Measurements from ENCODE around the gene MAT2B.

MAT2B gene

GRCh38 chr5:163525096-163525495 lies 19.7 kb downstream of the MAT2B start (continued):
- TF ChIP-seq ZNF8 (CRISPR knock-in tag; IDR thresholded peaks at IDR 0.05) (no peak), ZFP3 (CRISPR knock-in tag; IDR thresholded peaks at IDR 0.05) (no peak)

- no peak for ATAC-seq
- TF ChIP-seq CSRNP3 (CRISPR knock-in tag; IDR thresholded peaks at IDR 0.05) (no peak), TOX (CRISPR knock-in tag; IDR thresholded peaks at IDR 0.05; ENCODE audit: borderline replicate concordance) (no peak), TSHZ2 (CRISPR knock-in tag; IDR thresholded peaks at IDR 0.05) (no peak), TCF4 (CRISPR knock-in tag; IDR thresholded peaks at IDR 0.05; ENCODE audit: borderline replicate concordance) (no peak), CREB5 (CRISPR knock-in tag; IDR thresholded peaks at IDR 0.05; ENCODE audit: low read depth) (no peak), OSR1 (CRISPR knock-in tag; IDR thresholded peaks at IDR 0.05) (no peak), CSDC2 (CRISPR knock-in tag; IDR thresholded peaks at IDR 0.05) (no peak), ZC3H10 (CRISPR knock-in tag; IDR thresholded peaks at IDR 0.05) (no peak), ZFP3 (CRISPR knock-in tag; IDR thresholded peaks at IDR 0.05) (no peak), ARNTL (CRISPR knock-in tag; IDR thresholded peaks at IDR 0.05; ENCODE audit: borderline replicate concordance, low read depth) (no peak), ZNF8 (CRISPR knock-in tag; IDR thresholded peaks at IDR 0.05) (no peak), ZNF70 (CRISPR knock-in tag; IDR thresholded peaks at IDR 0.05) (no peak), GLIS3 (CRISPR knock-in tag; IDR thresholded peaks at IDR 0.05) (no peak), POU6F1 (CRISPR knock-in tag; IDR thresholded peaks at IDR 0.05; ENCODE audit: borderline replicate concordance, low read depth) (no peak), ZNF565 (CRISPR knock-in tag; conservative IDR thresholded peaks at IDR 0.05; ENCODE audit: low read depth) (no peak), ESRRG (CRISPR knock-in tag; IDR thresholded peaks at IDR 0.05) (no peak), ISL1 (CRISPR knock-in tag; IDR thresholded peaks at IDR 0.05) (no peak), BACH2 (CRISPR knock-in tag; IDR thresholded peaks at IDR 0.05; ENCODE audit: borderline replicate concordance) (no peak), PATZ1 (CRISPR knock-in tag; IDR thresholded peaks at IDR 0.05; ENCODE audit: borderline replicate concordance) (no peak), ZFP30 (CRISPR knock-in tag; IDR thresholded peaks at IDR 0.05) (no peak)
Measured at GRCh38 chr5:163529698-163530097, 24.3 kb downstream of the MAT2B start.

- no peak for ATAC-seq
Measured at GRCh38 chr5:163531272-163531671, 25.9 kb downstream of the MAT2B start.

More at GRCh38 chr5:163531272-163531671, 25.9 kb downstream of the MAT2B start:
- no peak for TF ChIP-seq BACH2 (CRISPR knock-in tag; IDR thresholded peaks at IDR 0.05; ENCODE audit: borderline replicate concordance)
- TF ChIP-seq CSRNP3 (CRISPR knock-in tag; IDR thresholded peaks at IDR 0.05) = no peak
- no peak for TF ChIP-seq ZFP3 (CRISPR knock-in tag; IDR thresholded peaks at IDR 0.05)
- no peak for TF ChIP-seq GLIS3 (CRISPR knock-in tag; IDR thresholded peaks at IDR 0.05)
- no peak for TF ChIP-seq ZNF70 (CRISPR knock-in tag; IDR thresholded peaks at IDR 0.05)
- no peak for TF ChIP-seq TCF4 (CRISPR knock-in tag; IDR thresholded peaks at IDR 0.05; ENCODE audit: borderline replicate concordance)
- TF ChIP-seq ZC3H10 (CRISPR knock-in tag; IDR thresholded peaks at IDR 0.05) = no peak
- no peak for TF ChIP-seq ARNTL (CRISPR knock-in tag; IDR thresholded peaks at IDR 0.05; ENCODE audit: borderline replicate concordance, low read depth)
- TF ChIP-seq TOX (CRISPR knock-in tag; IDR thresholded peaks at IDR 0.05; ENCODE audit: borderline replicate concordance) = no peak
- TF ChIP-seq PPARA (CRISPR knock-in tag; IDR thresholded peaks at IDR 0.05; ENCODE audit: borderline replicate concordance) = no peak
- no peak for TF ChIP-seq POU6F1 (CRISPR knock-in tag; IDR thresholded peaks at IDR 0.05; ENCODE audit: borderline replicate concordance, low read depth)
- TF ChIP-seq SNAI2 (CRISPR knock-in tag; IDR thresholded peaks at IDR 0.05) = no peak
- no peak for TF ChIP-seq OSR1 (CRISPR knock-in tag; IDR thresholded peaks at IDR 0.05)
- TF ChIP-seq ZNF565 (CRISPR knock-in tag; conservative IDR thresholded peaks at IDR 0.05; ENCODE audit: low read depth) = no peak
- no peak for TF ChIP-seq CSDC2 (CRISPR knock-in tag; IDR thresholded peaks at IDR 0.05)
- TF ChIP-seq ZNF8 (CRISPR knock-in tag; IDR thresholded peaks at IDR 0.05) = no peak

All from SK-N-SH treated with all-trans-retinoic acid at 6 μM for 48 hours (cell line).